ENCODE data around the gene GRK7. TPM values are rescaled to one million over a fixed set of nuclear protein-coding genes. Genes with fewer than 3 reads are reported as not detected.

The GRK7 gene
- polyA plus RNA-seq, 4 donors, result 0.04 TPM; not detected in 3

DNA sequence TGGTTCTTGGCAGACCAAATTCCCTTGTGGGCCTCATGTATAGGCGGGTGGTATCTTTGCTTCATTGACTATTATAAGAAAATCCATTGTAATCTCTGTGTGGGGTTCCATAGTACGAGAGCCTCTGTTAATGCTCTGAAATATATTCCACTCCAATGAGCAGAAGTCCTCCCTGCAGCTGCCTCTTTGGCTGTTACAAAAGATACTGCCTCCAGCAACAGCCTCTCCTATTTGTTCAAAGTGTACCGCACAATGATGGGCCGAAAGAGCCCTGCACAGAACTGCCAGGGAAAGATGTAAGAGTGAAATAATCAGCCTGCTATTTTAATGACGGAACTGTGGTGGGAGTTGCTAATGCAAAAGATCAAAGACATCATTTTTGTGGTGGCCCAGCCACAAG is 48.9 kb downstream of the GRK7 start:
- peaks cover 0 to 5% of the 10 kb centered on the region in 2 donors for H3K9me3 ChIP-seq (ENCODE audit: control insufficient read depth in 2 of 2, insufficient read depth in 1 of 2, low read depth in 1 of 2, low read length in 1 of 2)
- WGBS, 3 donors, result 83 to 92% (median 89%) methylated on average over 5 of the region's 5 CpGs
- H3K27me3 ChIP-seq (ENCODE audit: control insufficient read depth in 3 of 3, insufficient read depth in 3 of 3, low read length in 3 of 3), result no peaks in the 10 kb centered on the region
- no peaks in the 10 kb centered on the region for H3K36me3 ChIP-seq (ENCODE audit: control insufficient read depth in 3 of 3, insufficient read depth in 2 of 3, low read depth in 1 of 3, low read length in 3 of 3)
- FAIRE-seq, result no peak
- H3K27ac ChIP-seq (ENCODE audit: low read depth in 1 of 3, low read length in 2 of 3), result no peak overlapping the region
- H3K4me1 ChIP-seq (ENCODE audit: control insufficient read depth in 3 of 3, insufficient read depth in 2 of 3, low read depth in 1 of 3, low read length in 2 of 3), result peaks cover 0 to 4% (median 0%) of the 10 kb centered on the region in 3 donors
- no peak for DNase-seq
- no peak overlapping the region for H3K4me3 ChIP-seq (ENCODE audit: low read depth in 1 of 3, low read length in 3 of 3)

DNA sequence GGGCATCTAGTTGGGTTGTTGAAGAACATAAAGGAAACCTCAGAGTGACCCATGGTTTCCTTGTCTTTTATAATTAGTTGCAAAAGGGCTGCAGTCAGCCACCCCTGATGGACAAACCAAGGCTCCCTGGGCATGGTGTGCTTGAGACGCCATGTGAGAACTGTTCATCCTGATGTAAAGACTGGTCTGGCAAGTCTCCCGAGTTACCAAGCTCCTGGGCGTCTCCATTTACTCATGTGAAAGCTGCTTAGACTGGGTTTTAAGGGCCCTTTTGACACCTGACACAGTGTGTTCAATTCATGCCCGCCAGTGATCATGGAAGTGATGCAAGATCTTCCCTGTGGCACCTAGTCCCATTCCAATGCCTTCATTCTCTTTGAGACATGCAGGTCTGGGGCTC is 49.4 kb downstream of the GRK7 start:
- H3K27me3 ChIP-seq (ENCODE audit: control insufficient read depth in 3 of 3, insufficient read depth in 3 of 3, low read length in 3 of 3), result no peaks in the 10 kb centered on the region
- no peaks in the 10 kb centered on the region for H3K36me3 ChIP-seq (ENCODE audit: control insufficient read depth in 3 of 3, insufficient read depth in 2 of 3, low read depth in 1 of 3, low read length in 3 of 3)
- no peak for DNase-seq
- WGBS, 3 donors, result 53 to 60% (median 56%) methylated on average over 4 of the region's 4 CpGs
- H3K9me3 ChIP-seq (ENCODE audit: control insufficient read depth in 2 of 2, insufficient read depth in 1 of 2, low read depth in 1 of 2, low read length in 1 of 2), result peaks cover 0 to 5% of the 10 kb centered on the region in 2 donors
- H3K4me1 ChIP-seq (ENCODE audit: control insufficient read depth in 3 of 3, insufficient read depth in 2 of 3, low read depth in 1 of 3, low read length in 2 of 3), result no peaks in the 10 kb centered on the region
- H3K27ac ChIP-seq (ENCODE audit: low read depth in 1 of 3, low read length in 2 of 3), result no peak overlapping the region
- H3K4me3 ChIP-seq (ENCODE audit: low read depth in 1 of 3, low read length in 3 of 3), result no peak overlapping the region
- no peak for FAIRE-seq

Other genes with a start within 250 kb of the GRK7 start
- 100 to 1,000 TPM; 120 to 260 (median 167) TPM for gene RNF7, start 25.1 kb upstream of the GRK7 start, polyA plus RNA-seq
- 100 to 1,000 TPM; 174 to 406 (median 258) TPM for gene ATP1B3, start 113.2 kb downstream of the GRK7 start, polyA plus RNA-seq